Endothelial cell of umbilical vein (primary cell): ENCODE data around the gene COL9A1. TPM values are rescaled to one million over a fixed set of nuclear protein-coding genes. Genes with fewer than 3 reads are reported as not detected.

ENCODE experiments used
- BruUV-seq: library from RNA; stranded (reverse); fragments of 400-500 nt; replicated peaks from 2 replicates; lab custom pipeline; 2021; lab: Mats Ljungman, UMichigan
- CTCF ChIA-PET: fragments of 300-600, 350-600 bp; sonication (Branson Sonifier 250); formaldehyde crosslinking; loops from one replicate; lab custom pipeline; 2021; ENCODE audit warnings: antibody characterized with exemption, inconsistent platforms; lab: Charles Lee
- POLR2A ChIA-PET: fragments of 300-600, 350-600 bp; sonication (Branson Sonifier 250); formaldehyde crosslinking; loops from one replicate; lab custom pipeline; 2021; ENCODE audit warnings: antibody characterized with exemption, inconsistent platforms; lab: Charles Lee
- DNase-seq: peaks from one replicate; pipeline ENCODE4 v3.0.0-alpha.2; 2011; ENCODE audit warnings: low read depth, low spot score
- FAIRE-seq: peaks from 2 replicates; lab custom pipeline; 2011; peaks lifted over from hg19 to GRCh38; lab: Jason Lieb, UNC
- H2AFZ ChIP-seq: 2 replicates; pipeline ENCODE4 v1.6.0; 2012; ENCODE audit warnings: low read depth, low read length, control low read depth, inconsistent platforms
- H3K27ac ChIP-seq: 2 replicates; pipeline ENCODE4 v1.5.1; 2011; ENCODE audit warnings: low read depth, mild to moderate bottlenecking, control low read depth, low read length, moderate library complexity; ENCODE audit not compliant: insufficient read depth
- H3K27me3 ChIP-seq, 2 experiments: 2 replicates each; pipeline versions ENCODE4 v1.6.0 to v1.6.1; 2011; ENCODE audit warnings: low read length in 2 of 2, mixed read lengths in 1 of 2; ENCODE audit not compliant: control insufficient read depth in 2 of 2, insufficient read depth in 2 of 2
- H3K36me3 ChIP-seq, 2 experiments: 2 replicates in 1 of 2; 3 replicates in 1 of 2; pipeline ENCODE4 v1.5.1; 2011; ENCODE audit warnings: low read length in 2 of 2, mild to moderate bottlenecking in 1 of 2, moderate library complexity in 1 of 2; ENCODE audit not compliant: control insufficient read depth in 2 of 2, insufficient read depth in 2 of 2; ENCODE audit errors: extremely low read depth in 1 of 2
- H3K4me1 ChIP-seq: 3 replicates; pipeline ENCODE4 v1.5.1; 2011; ENCODE audit warnings: mild to moderate bottlenecking, low read length; ENCODE audit not compliant: control insufficient read depth, insufficient read depth; ENCODE audit errors: extremely low read depth
- H3K4me2 ChIP-seq: 2 replicates; pipeline ENCODE4 v1.6.1; 2011; ENCODE audit warnings: low read length, control low read depth, mixed read lengths; ENCODE audit not compliant: insufficient read depth
- H3K4me3 ChIP-seq, 3 experiments: fragments of 200-600 bp in 1 of 3; sonication (generic), shearing (Covaris generic) in 1 of 3; replicated peaks in 1 of 3; 2 replicates each; pipeline ENCODE4 v1.5.1; 2011 to 2016; ENCODE audit warnings: control low read depth in 3 of 3, low read length in 3 of 3, mild to moderate bottlenecking in 2 of 3, inconsistent platforms in 1 of 3, low read depth in 1 of 3, moderate library complexity in 1 of 3; ENCODE audit not compliant: insufficient read depth in 1 of 3
- H3K79me2 ChIP-seq: 2 replicates; pipeline ENCODE4 v1.6.0; 2012; ENCODE audit warnings: low read length, inconsistent platforms; ENCODE audit not compliant: control insufficient read depth, insufficient read depth
- H3K9ac ChIP-seq: replicated peaks from 2 replicates; pipeline ENCODE3; 2011; ENCODE audit warnings: low read length, control low read depth; ENCODE audit not compliant: insufficient read depth; ENCODE audit errors: extremely low read depth
- H3K9me1 ChIP-seq: replicated peaks from 3 replicates; pipeline ENCODE4 v1.6.0; 2011; ENCODE audit warnings: mild to moderate bottlenecking, low read length; ENCODE audit not compliant: control insufficient read depth, insufficient read depth; ENCODE audit errors: extremely low read depth
- H3K9me3 ChIP-seq: replicated peaks from 2 replicates; pipeline ENCODE4 v1.5.1; 2012; ENCODE audit warnings: low read length, inconsistent platforms; ENCODE audit not compliant: control insufficient read depth, insufficient read depth
- H4K20me1 ChIP-seq: replicated peaks from 2 replicates; pipeline ENCODE3; 2011; ENCODE audit warnings: mild to moderate bottlenecking, low read length; ENCODE audit not compliant: control insufficient read depth, insufficient read depth; ENCODE audit errors: extremely low read depth
- EZH2 ChIP-seq: IDR thresholded peaks from 2 replicates; pipeline ENCODE4 v1.6.1; 2012; ENCODE audit warnings: borderline replicate concordance, low read depth, mild to moderate bottlenecking, moderate library complexity, low read length, inconsistent platforms; ENCODE audit not compliant: severe bottlenecking
- FOS ChIP-seq: IDR thresholded peaks from 2 replicates; pipeline ENCODE4 v1.6.1; 2011; ENCODE audit warnings: mild to moderate bottlenecking, low read length, moderate library complexity, borderline replicate concordance; ENCODE audit not compliant: insufficient read depth
- GATA2 ChIP-seq: IDR thresholded peaks from 2 replicates; pipeline ENCODE4 v1.7.0; 2011; ENCODE audit warnings: low read depth, mild to moderate bottlenecking, moderate library complexity, mixed read lengths, low read length; ENCODE audit not compliant: insufficient read length, insufficient read depth
- JUN ChIP-seq: IDR thresholded peaks from 2 replicates; pipeline ENCODE4 v1.6.1; 2011; ENCODE audit warnings: borderline replicate concordance, low read depth; ENCODE audit not compliant: insufficient read length, insufficient read depth
- MYC ChIP-seq: IDR thresholded peaks from one replicate; pipeline ENCODE4 v1.6.1; 2011; ENCODE audit warnings: mild to moderate bottlenecking, low read depth, low read length
- POLR2A ChIP-seq: IDR thresholded peaks from 2 replicates; pipeline ENCODE4 v1.6.1; 2012; ENCODE audit warnings: low read depth, mild to moderate bottlenecking, control low read depth, low read length
- POLR2AphosphoS5 ChIP-seq: IDR thresholded peaks from 2 replicates; pipeline ENCODE4 v1.6.1; 2012; ENCODE audit warnings: low read depth, mild to moderate bottlenecking, control low read depth, low read length, moderate library complexity; ENCODE audit not compliant: insufficient read depth
- dilution Hi-C: fragments of 300-500 bp; cut with MboI; formaldehyde crosslinking; loops from one replicate; pipeline ENCODE4 v1.15.0; 2019; ENCODE audit warnings: low sequenced_read_pairs; ENCODE audit not compliant: extremely low pct_ligation_motif_present
- intact Hi-C: fragments of 100-400 bp; cut with micrococcal nuclease; formaldehyde crosslinking; loops from one replicate; pipeline ENCODE4 v1.10.0; 2022
- polyA plus RNA-seq, 4 experiments: library from polyadenylated mRNA; depleted of rRNA in 3 of 4; stranded (reverse) in 3 of 4; unstranded in 1 of 4; fragments of >200 nt; gene quantifications; 2 replicates each; pipeline versions ENCODE4 v1.2.1 to v1.2.3, GENCODE V29; 2011 to 2012; ENCODE audit warnings: missing spikeins in 1 of 4
- total RNA-seq: library from RNA; stranded (reverse); gene quantifications from 2 replicates; pipeline ENCODE4 v1.2.3, GENCODE V29; 2021
- TF ChIP-seq, protein P1 (sequence below): IDR thresholded peaks from 2 replicates; pipeline ENCODE4 v1.6.1; 2011; ENCODE audit not compliant: insufficient read depth, insufficient read length
- TF ChIP-seq, protein P2 (sequence below), 2 donors: IDR thresholded peaks; 1 replicate in 1 of 2; 2 replicates in 1 of 2; pipeline ENCODE4 v1.5.1; 2011; ENCODE audit warnings: low read length in 2 of 2, mild to moderate bottlenecking in 2 of 2, moderate library complexity in 2 of 2, control low read depth in 1 of 2, inconsistent platforms in 1 of 2, low read depth in 1 of 2; ENCODE audit not compliant: insufficient read depth in 1 of 2; ENCODE audit errors: extremely low read depth in 1 of 2

COL9A1 gene
- total and polyA plus RNA-seq, 2 donors (not counting 3 experiments of a cell fraction or from before 2014, with no cell fraction given) = not detected

GRCh38 chr6:70215460-70216108 lies 87.3 kb downstream of the COL9A1 start:
- no TSS peak for BruUV-seq
- Histone ChIP-seq H3K9ac (no peak overlapping the region), H3K9me3 (no peaks in the 10 kb centered on the region), H3K9me1 (no peaks in the 10 kb centered on the region), H2AFZ (no peak overlapping the region), H3K4me2 (no peak overlapping the region), H3K4me3 (no peak overlapping the region), H3K4me1 (no peaks in the 10 kb centered on the region), H3K79me2 (no peaks in the 10 kb centered on the region), H4K20me1 (no peaks in the 10 kb centered on the region), H3K36me3 (no peaks in the 10 kb centered on the region), H3K27ac (no peak overlapping the region), H3K27me3 (no peaks in the 10 kb centered on the region)
- no peak for FAIRE-seq
- intact Hi-C loops = no loop called here
- ChIA-PET POLR2A (no interaction called here), CTCF (interaction anchor here (1.0 to 1.8 kb wide), 2 partner anchors 13 to 18 kb away, joined by 3 to 4 read pairs; no protein-coding TSS in a partner anchor)
- dilution Hi-C loops = no loop called here
- no peak for TF ChIP-seq POLR2AphosphoS5
- no peak for TF ChIP-seq EZH2
- TF ChIP-seq GATA2 = no peak
- TF ChIP-seq, protein P1, sequence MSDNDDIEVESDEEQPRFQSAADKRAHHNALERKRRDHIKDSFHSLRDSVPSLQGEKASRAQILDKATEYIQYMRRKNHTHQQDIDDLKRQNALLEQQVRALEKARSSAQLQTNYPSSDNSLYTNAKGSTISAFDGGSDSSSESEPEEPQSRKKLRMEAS = no peak
- no peak for TF ChIP-seq JUN
- TF ChIP-seq POLR2A = no peak
- TF ChIP-seq FOS = no peak
- no peak for TF ChIP-seq MYC
- TF ChIP-seq, protein P2, sequence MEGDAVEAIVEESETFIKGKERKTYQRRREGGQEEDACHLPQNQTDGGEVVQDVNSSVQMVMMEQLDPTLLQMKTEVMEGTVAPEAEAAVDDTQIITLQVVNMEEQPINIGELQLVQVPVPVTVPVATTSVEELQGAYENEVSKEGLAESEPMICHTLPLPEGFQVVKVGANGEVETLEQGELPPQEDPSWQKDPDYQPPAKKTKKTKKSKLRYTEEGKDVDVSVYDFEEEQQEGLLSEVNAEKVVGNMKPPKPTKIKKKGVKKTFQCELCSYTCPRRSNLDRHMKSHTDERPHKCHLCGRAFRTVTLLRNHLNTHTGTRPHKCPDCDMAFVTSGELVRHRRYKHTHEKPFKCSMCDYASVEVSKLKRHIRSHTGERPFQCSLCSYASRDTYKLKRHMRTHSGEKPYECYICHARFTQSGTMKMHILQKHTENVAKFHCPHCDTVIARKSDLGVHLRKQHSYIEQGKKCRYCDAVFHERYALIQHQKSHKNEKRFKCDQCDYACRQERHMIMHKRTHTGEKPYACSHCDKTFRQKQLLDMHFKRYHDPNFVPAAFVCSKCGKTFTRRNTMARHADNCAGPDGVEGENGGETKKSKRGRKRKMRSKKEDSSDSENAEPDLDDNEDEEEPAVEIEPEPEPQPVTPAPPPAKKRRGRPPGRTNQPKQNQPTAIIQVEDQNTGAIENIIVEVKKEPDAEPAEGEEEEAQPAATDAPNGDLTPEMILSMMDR (IDR thresholded peaks at IDR 0.05; ENCODE audit: extremely low read depth in 1 of 2, insufficient read depth in 1 of 2, low read depth in 1 of 2, low read length in 2 of 2) = no peak
- DNase-seq = no peak
